Measurements from ENCODE around the gene LRBA.

DNA sequence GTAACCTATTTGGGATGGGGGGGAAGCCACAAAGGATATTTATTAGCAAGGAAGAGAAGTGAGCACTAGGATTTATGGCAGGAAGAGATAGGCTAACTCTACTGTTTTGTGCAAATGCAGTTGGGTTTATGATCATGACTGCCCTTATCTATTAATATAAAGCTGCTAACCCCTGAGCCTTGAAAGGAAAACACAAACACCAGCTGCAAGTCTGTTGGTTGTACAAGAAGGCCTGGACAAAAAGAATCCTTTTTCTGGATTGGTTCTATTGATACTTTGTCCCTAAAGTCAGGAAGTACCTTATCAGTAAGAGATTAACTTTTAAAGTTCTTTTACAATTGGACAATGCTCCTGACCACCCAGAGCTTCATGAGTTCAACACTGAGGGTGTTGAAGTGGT lies 188.8 kb downstream of the LRBA start:
- TF ChIP-seq, protein P1, sequence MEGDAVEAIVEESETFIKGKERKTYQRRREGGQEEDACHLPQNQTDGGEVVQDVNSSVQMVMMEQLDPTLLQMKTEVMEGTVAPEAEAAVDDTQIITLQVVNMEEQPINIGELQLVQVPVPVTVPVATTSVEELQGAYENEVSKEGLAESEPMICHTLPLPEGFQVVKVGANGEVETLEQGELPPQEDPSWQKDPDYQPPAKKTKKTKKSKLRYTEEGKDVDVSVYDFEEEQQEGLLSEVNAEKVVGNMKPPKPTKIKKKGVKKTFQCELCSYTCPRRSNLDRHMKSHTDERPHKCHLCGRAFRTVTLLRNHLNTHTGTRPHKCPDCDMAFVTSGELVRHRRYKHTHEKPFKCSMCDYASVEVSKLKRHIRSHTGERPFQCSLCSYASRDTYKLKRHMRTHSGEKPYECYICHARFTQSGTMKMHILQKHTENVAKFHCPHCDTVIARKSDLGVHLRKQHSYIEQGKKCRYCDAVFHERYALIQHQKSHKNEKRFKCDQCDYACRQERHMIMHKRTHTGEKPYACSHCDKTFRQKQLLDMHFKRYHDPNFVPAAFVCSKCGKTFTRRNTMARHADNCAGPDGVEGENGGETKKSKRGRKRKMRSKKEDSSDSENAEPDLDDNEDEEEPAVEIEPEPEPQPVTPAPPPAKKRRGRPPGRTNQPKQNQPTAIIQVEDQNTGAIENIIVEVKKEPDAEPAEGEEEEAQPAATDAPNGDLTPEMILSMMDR (IDR thresholded peaks at IDR 0.05; ENCODE audit: borderline replicate concordance, extremely low read depth, low read length, poor library complexity, severe bottlenecking) = no peak
- no peak for TF ChIP-seq EZH2 (IDR thresholded peaks at IDR 0.05; ENCODE audit: borderline replicate concordance, low read depth, low read length, severe bottlenecking)
